HG03045 (cell line): ENCODE measurements around the gene PLEKHA4.
"Not testable (repeated sequence)": the region's sequence is repeated elsewhere in the genome, so short reads cannot be mapped to it uniquely, and the experiment has no call there.

Experiments
- ATAC-seq: cut with Tn5 transposase; IDR thresholded peaks from one replicate; pipeline ENCODE4 v1.9.1; 2021; ENCODE audit warnings: mild to moderate bottlenecking, moderate library complexity; ENCODE audit not compliant: unreplicated experiment

PLEKHA4 gene

GRCh38 chr19:48867746-48868113 is 687 bp downstream of the PLEKHA4 start:
- ATAC-seq = no peak

- ATAC-seq = no peak
Measured at GRCh38 chr19:48867123-48867745, 1.2 kb downstream of the PLEKHA4 start.

DNA sequence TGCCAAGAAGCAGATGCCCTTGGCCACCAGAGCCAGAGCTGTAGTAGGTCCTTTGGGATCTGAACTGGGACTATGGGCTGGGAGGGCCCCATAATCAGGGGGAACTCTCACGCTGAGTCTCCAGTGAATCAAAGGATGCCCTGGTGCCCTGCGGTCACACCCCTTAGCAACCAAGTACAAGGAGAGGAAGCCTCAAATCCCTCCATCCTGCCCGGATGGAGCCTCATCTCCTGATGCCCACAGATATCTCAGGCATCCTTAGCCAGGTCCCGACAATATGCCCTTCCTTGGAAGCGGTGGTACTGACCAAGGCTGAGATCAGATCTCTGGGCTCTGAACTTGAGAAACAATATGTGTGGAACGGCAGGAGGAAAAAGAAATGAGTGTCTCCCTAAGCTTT is 1.7 kb downstream of the PLEKHA4 start:
- ATAC-seq = no peak

GRCh38 chr19:48862827-48863226 is 5.6 kb downstream of the PLEKHA4 start:
- no peak for ATAC-seq

DNA sequence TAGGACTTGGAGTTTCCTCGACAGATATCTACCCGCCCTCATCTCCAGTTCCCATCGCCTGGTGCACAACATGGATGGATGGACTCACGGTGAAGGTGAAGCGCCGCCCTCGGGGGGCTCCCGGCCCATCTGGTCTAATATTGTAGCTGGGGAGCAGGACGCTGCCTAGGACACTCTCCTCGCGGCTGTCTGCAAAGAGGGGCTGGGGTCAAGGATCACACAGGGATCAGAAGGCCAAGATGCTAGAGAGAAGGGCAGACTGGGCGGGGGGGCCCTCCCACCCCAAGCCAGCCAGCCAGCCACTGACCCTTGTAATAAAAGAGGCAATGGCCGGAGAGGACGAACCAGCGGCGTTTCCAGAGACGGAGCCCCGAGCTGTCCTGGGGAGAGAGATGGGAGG is 7.1 kb downstream of the PLEKHA4 start:
- ATAC-seq = no peak

DNA sequence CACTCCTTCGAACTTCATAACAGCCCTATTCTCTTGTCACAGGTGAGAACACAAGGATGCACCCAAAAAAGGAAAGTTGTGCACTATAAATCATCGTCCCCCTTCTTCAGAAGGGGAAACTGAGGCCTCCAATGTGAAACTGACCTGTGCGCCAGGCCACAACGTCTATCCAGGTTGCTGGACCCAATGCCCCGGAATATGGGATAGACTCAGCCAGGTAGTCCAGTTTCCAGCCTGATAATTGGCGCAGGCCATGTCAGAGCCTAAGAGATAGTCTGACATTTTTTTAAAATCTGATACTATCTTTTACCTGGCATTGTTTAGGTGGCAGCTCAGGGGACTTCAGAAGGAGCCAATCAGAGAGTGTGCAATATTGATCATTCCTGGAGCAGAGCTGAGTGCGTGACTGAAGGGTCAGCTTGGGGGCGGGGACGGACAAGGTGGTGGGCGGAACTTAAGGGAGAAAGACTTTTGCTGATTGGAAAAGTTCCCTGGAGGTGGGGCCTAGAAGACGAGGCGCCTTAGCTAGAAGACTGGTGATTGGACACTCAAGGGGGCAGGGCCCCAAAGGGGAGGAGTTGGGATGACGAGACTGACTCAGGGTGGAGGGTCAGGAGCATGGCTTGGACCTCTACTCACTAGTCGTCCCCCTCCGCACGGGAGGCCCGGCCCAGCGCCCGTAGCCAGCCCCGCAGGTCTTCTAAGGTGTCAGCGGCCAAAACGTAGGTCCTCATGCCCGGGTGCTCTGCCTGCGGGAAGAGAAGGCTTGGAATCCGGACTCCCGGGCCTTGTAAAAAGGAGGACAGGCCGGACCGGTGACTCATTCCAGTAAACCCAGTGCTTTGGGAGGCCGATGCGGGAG is 8.5 kb downstream of the PLEKHA4 start:
- ATAC-seq = no peak

DNA sequence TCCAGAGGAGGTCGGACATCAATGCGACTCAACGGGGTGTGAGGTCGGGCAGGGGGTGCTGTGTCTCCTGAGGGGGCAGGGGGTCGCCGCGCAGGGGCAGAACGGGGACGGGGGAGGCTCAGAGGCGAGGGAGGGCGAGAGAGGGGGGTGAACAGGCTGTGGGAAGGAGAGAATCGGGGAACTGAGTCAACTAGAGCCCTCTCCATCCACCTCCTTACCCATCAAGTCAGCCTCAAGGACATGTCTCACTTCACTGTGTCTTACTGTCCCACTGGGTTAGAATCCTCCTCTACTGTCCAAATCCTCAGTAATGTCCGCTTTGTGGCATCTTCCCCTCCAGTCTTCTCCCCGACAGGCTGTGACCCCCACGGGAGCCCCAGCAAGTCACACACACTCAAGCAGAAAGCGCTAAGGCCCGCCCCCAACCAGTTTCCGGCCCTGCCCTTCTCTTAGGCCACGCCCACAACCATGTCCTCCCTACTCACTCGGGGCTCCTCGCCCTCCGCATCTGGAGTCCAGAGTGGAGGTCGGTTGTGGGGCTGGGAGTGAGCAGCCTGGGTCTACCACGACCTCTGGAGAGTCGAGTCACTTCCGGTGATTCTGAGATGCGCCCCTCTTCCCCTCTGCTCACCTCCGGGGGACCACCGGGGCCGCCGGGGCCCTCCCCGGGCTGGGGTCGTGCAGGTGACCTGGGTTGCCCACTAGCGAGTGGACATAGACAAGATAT is 9.3 kb downstream of the PLEKHA4 start:
- no peak for ATAC-seq

- no peak for ATAC-seq
Measured at GRCh38 chr19:48856921-48857320, 11.5 kb downstream of the PLEKHA4 start.

- no peak for ATAC-seq
Measured at GRCh38 chr19:48854103-48854502, 14.3 kb downstream of the PLEKHA4 start.

DNA sequence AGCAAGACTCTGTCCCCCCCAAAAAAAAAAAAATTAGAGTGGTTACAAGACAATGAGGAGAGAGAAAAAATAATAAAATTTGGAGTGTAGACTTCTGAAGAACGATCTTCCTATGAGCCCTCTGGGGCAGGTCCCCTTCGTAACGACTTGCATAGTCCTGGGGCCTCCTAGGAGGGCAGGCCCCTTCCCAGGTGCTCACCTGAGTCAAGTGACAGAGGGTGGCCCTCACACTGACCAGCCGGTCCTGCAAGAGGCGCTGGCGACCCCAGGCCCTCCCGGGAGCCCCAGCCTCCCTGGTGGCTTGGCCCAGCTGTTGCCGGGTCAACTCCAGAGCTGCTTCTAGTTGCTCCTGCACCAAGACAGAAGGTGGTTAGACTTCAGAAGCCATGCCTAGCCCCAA is 14.9 kb downstream of the PLEKHA4 start:
- ATAC-seq = no peak

- no peak for ATAC-seq
Measured at GRCh38 chr19:48852292-48852691, 16.1 kb downstream of the PLEKHA4 start.

GRCh38 chr19:48846659-48847058 is 21.8 kb downstream of the PLEKHA4 start:
- ATAC-seq = not testable (repeated sequence)

GRCh38 chr19:48845384-48845783 is 23.0 kb downstream of the PLEKHA4 start:
- ATAC-seq = no peak

- ATAC-seq = no peak
Measured at GRCh38 chr19:48844472-48844871, 23.9 kb downstream of the PLEKHA4 start.

- ATAC-seq = no peak
Measured at GRCh38 chr19:48842789-48843162, 25.6 kb downstream of the PLEKHA4 start.

DNA sequence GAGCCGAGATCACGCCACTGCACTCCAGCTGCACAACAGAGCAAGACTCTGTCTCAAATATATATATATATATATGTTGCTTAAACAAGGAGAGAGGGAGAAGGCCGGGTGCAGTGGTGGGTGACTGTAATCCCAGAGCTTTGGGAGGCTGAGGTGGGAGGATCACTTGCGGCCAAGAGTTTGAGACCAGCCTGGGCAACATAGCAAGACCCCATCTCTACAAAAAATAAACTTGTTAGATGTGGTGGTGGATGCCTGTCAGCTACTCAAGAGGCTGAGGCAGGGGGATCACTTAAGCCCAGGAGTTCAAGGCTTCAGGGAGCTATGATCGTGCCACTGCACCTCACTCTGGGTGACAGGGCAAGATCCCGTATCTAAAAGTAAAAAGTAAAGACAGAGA is 26.8 kb downstream of the PLEKHA4 start:
- ATAC-seq = no peak

DNA sequence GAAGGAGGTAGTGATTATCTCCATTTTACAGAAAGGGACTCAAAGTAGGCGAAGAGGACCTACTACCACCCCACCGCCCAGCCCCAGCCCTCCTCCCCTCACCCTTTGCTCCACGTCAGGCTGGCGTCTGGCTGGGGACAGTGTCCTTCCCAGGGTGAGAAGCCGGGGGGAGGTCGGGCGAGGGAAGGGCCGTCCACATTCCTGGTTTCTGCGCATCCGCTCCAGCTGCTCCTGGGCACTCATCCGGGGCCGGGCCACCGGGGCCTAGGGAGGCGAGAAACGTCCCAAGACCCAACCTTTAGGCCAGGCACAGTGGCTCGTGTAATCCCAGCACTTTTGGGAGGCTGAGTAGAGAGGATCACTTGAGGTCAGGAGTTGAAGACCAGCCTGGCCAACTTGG is 27.4 kb downstream of the PLEKHA4 start:
- ATAC-seq = no peak

- ATAC-seq = no peak
Measured at GRCh38 chr19:48837687-48838086, 30.7 kb downstream of the PLEKHA4 start.

DNA sequence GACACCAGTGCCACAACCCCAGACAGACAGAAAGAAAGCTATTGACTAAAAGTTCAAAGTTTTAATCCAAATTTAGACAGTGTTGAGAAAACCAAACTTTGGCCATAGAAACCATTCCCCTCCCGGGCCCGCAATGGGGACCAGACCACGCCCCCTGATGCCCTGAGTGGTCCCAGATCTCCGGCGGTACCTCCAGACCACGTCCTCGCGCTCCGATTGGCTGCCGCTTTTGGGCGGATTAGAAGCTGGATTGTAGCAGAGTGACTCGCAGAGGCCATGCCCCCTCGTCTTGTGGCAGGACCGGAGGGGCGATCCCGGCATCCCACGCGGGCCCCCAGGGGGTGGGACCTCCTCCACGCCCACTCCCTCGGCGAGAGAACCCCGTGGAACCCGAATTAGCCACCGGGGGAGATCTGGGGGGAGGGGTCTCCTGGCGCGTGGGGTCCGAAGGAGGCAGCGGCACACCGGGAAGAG is 31.3 kb downstream of the PLEKHA4 start:
- ATAC-seq = peak; percentile 61

DNA sequence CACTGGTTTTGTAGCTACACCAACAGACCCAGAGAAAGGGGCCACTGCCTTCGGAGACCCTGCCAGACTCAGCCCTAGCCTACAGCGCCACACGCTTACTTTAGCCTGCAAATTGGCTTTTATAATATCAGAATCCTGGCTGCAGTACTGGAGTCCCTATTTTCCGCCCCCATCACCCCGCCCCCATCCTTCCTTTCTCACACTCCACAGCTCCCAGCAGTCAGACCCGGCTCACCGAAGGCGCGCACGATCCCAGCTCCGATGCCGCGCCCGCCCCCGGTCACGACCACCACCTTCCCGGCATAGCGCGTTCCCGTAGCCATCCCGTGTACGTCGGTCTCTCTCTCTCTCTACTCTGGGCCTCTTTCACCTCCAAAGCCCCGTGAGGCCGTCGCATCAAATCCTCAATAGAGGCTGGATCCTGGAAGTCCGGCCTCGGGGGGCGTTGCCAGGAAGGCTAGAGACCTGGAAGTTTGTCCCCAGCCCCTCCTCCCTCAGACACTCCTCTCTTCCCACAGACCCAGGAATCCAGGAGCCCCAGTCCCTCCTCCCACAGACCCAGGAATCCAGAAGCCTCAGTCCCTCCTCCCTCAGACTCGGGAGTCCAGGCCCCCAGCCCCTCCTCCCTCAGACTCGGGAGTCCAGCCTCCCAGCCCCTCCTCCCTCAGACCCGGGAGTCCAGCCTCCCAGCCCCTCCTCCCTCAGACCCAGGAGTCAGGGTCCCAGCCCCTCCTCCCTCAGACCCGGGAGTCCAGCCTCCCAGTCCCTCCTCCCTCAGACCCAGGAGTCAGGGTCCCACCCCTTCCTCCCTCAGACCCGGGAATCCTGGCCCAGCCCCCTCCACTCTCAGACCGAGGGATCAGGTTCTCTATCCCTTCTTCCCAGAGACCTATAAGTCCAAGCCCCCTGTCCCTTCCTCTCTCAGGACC is 32.1 kb downstream of the PLEKHA4 start, which contains the start of gene HSD17B14:
Gene HSD17B14 (minus strand): TSS at position 403 of the 929 bp plus-strand sequence. CDS start 80 bp downstream, at position 323.
- ATAC-seq = peak; percentile 8

DNA sequence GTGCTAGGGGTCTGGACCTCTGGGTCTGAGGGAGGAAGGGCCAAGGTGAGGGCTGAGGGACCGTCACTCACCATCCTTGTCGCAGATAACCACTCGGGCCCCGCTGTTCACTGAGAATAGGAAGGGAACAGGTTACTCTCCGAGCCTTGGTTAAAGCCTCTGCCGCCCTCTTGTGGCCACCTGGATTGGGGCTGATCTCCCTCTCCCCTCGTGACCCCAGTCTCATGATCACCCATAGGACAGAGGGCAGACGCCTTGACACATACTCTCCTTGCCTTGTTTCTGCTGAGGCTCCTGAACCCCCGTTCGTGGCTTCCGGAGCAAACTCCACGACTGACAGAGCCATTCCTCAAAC is 32.7 kb downstream of the PLEKHA4 start:
- ATAC-seq = no peak
